Astrocyte (in vitro differentiated cells and primary cell): ENCODE data around the gene KCNJ3. TPM values are rescaled to one million over a fixed set of nuclear protein-coding genes. Genes with fewer than 3 reads are reported as not detected.

ENCODE experiments used
- DNase-seq: peaks from one replicate; pipeline ENCODE4 v3.0.0-alpha.2; 2010; ENCODE audit warnings: low read depth
- FAIRE-seq: peaks from 2 replicates; lab custom pipeline; 2011; peaks lifted over from hg19 to GRCh38; lab: Jason Lieb, UNC
- H2AFZ ChIP-seq: 2 replicates; pipeline ENCODE4 v1.6.0; 2012; ENCODE audit warnings: low read depth, low read length, inconsistent platforms
- H3K27ac ChIP-seq: 2 replicates; pipeline ENCODE4 v1.5.1; 2011; ENCODE audit warnings: low read depth, low read length, inconsistent platforms
- H3K27me3 ChIP-seq: 2 replicates; pipeline ENCODE4 v1.6.0; 2011; ENCODE audit warnings: low read length, inconsistent platforms; ENCODE audit not compliant: insufficient read depth
- H3K36me3 ChIP-seq: 2 replicates; pipeline ENCODE4 v1.5.1; 2011; ENCODE audit warnings: low read length, inconsistent platforms; ENCODE audit not compliant: insufficient read depth
- H3K4me1 ChIP-seq: 2 replicates; pipeline ENCODE4 v1.5.1; 2011; ENCODE audit warnings: low read length, inconsistent platforms; ENCODE audit not compliant: insufficient read depth
- H3K4me2 ChIP-seq: 2 replicates; pipeline ENCODE4 v1.6.0; 2012; ENCODE audit warnings: low read length, inconsistent platforms
- H3K4me3 ChIP-seq: 2 replicates; pipeline ENCODE4 v1.5.1; 2011; ENCODE audit warnings: low read depth, mild to moderate bottlenecking, low read length, inconsistent platforms; ENCODE audit not compliant: insufficient read depth
- H3K79me2 ChIP-seq: 2 replicates; pipeline ENCODE4 v1.6.0; 2012; ENCODE audit warnings: mild to moderate bottlenecking, low read length, inconsistent platforms; ENCODE audit not compliant: insufficient read depth
- H3K9ac ChIP-seq: 2 replicates; pipeline ENCODE4 v1.6.0; 2012; ENCODE audit warnings: mild to moderate bottlenecking, low read length, inconsistent platforms
- H3K9me3 ChIP-seq: 2 replicates; pipeline ENCODE4 v1.5.1; 2012; ENCODE audit warnings: low read depth, mild to moderate bottlenecking, low read length, inconsistent platforms; ENCODE audit not compliant: insufficient read depth
- H4K20me1 ChIP-seq: 2 replicates; pipeline ENCODE4 v1.6.0; 2012; ENCODE audit warnings: low read length, inconsistent platforms; ENCODE audit not compliant: insufficient read depth
- H3K27ac Mint-ChIP-seq: one replicate; pipeline ENCODE4 v1.8.0; 2021; ENCODE audit warnings: mild to moderate bottlenecking, mixed read lengths; ENCODE audit not compliant: unreplicated experiment
- H3K27me3 Mint-ChIP-seq: one replicate; pipeline ENCODE4 v1.8.0; 2021; ENCODE audit warnings: low read depth, mixed read lengths; ENCODE audit not compliant: unreplicated experiment
- H3K36me3 Mint-ChIP-seq: one replicate; pipeline ENCODE4 v1.8.0; 2021; ENCODE audit warnings: low read depth, mixed read lengths; ENCODE audit not compliant: unreplicated experiment
- H3K4me1 Mint-ChIP-seq: one replicate; pipeline ENCODE4 v1.8.0; 2021; ENCODE audit warnings: low read depth, mixed read lengths; ENCODE audit not compliant: unreplicated experiment
- H3K4me3 Mint-ChIP-seq: one replicate; pipeline ENCODE4 v1.8.0; 2021; ENCODE audit warnings: mild to moderate bottlenecking, moderate library complexity, mixed read lengths; ENCODE audit not compliant: unreplicated experiment
- H3K9me3 Mint-ChIP-seq: one replicate; pipeline ENCODE4 v1.8.0; 2021; ENCODE audit warnings: mild to moderate bottlenecking, mixed read lengths; ENCODE audit not compliant: unreplicated experiment
- CTCF ChIP-seq: IDR thresholded peaks from 2 replicates; pipeline ENCODE4 v1.5.1; 2011; ENCODE audit warnings: low read depth, mild to moderate bottlenecking, inconsistent platforms, low read length, moderate library complexity; ENCODE audit not compliant: insufficient read depth
- EZH2 ChIP-seq: IDR thresholded peaks from 2 replicates; pipeline ENCODE4 v1.6.1; 2012; ENCODE audit warnings: mild to moderate bottlenecking, low read length, inconsistent platforms; ENCODE audit not compliant: insufficient read depth
- total RNA-seq: library from RNA; stranded (reverse); gene quantifications from 2 replicates; pipeline ENCODE4 v1.2.1, GENCODE V29; 2021

KCNJ3 gene
- total RNA-seq, 1 donor from 2014 or later: not detected

DNA sequence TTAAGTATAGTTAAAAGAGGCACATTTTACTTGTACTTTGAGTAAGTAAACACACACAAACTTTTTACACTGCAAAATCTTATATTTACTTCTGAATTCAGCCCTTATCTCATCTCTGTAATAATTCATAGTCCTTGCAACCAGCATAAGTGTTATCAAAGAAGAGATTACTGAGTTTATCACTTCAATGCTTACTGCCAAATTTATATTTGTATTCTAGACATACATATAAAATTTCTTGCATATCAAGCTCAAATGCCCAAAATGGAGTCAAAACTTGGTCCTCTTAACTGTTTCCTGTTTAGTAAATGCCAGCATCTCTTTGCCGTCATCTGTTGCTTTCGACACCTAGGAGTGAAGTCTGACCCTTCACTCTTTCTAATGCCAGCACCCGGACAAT, 21.1 kb upstream of the KCNJ3 start:
- Mint-ChIP-seq H3K27ac (no peak overlapping the region), H3K27me3 (peaks cover 2% of the 10 kb centered on the region), H3K9me3 (no peaks in the 10 kb centered on the region), H3K36me3 (no peaks in the 10 kb centered on the region), H3K4me3 (no peak overlapping the region), H3K4me1 (no peaks in the 10 kb centered on the region)
- Histone ChIP-seq H3K4me2 (no peak overlapping the region), H3K4me3 (no peak overlapping the region), H3K79me2 (no peaks in the 10 kb centered on the region), H3K27ac (no peak overlapping the region), H3K9ac (no peak overlapping the region), H3K27me3 (no peaks in the 10 kb centered on the region), H3K4me1 (no peaks in the 10 kb centered on the region), H3K9me3 (no peaks in the 10 kb centered on the region), H3K36me3 (no peaks in the 10 kb centered on the region), H2AFZ (no peak overlapping the region), H4K20me1 (no peaks in the 10 kb centered on the region)
- TF ChIP-seq EZH2 (no peak), CTCF (no peak)
- FAIRE-seq (no peak), DNase-seq (no peak)

- FAIRE-seq: no peak
- Histone ChIP-seq H3K36me3 (no peaks in the 10 kb centered on the region), H3K27ac (no peak overlapping the region), H3K4me3 (no peak overlapping the region), H2AFZ (no peak overlapping the region), H3K4me2 (no peak overlapping the region), H3K27me3 (no peaks in the 10 kb centered on the region), H3K9me3 (no peaks in the 10 kb centered on the region), H4K20me1 (no peaks in the 10 kb centered on the region), H3K79me2 (no peaks in the 10 kb centered on the region), H3K4me1 (no peaks in the 10 kb centered on the region), H3K9ac (no peak overlapping the region)
- Mint-ChIP-seq H3K36me3 (no peaks in the 10 kb centered on the region), H3K9me3 (no peaks in the 10 kb centered on the region), H3K27me3 (peaks cover 2% of the 10 kb centered on the region), H3K27ac (no peak overlapping the region), H3K4me3 (no peak overlapping the region), H3K4me1 (peaks cover 3% of the 10 kb centered on the region)
- no peak for DNase-seq
- no peak for TF ChIP-seq EZH2
- TF ChIP-seq CTCF: no peak
These were observed 16.8 kb upstream of the KCNJ3 start for GRCh38 chr2:154681741-154682140.

DNA sequence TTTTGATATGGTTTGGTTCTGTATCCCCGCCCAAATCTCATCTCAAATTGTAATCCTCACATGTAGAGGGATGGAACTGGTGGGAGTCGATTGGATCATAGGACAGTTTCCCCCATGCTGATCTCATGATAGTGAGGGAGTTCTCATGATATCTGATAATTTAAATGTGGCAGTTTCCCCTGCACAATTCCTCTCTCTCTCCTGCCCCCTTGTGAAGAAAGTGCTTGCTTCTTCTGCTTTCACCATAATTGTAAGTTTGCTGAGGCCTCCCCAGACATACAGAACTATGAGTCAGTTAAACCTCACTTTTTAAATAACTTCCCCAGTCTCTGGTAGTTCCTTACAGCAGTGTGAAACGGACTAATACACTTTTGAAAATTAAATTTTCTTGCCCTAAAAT, 12.3 kb upstream of the KCNJ3 start:
- DNase-seq: no peak
- no peak for FAIRE-seq

More for the DNA sequence above, 12.3 kb upstream of the KCNJ3 start:
- Histone ChIP-seq H3K27ac (no peak overlapping the region), H3K36me3 (no peaks in the 10 kb centered on the region), H3K9ac (no peak overlapping the region), H3K4me3 (no peak overlapping the region), H3K79me2 (no peaks in the 10 kb centered on the region), H3K27me3 (no peaks in the 10 kb centered on the region), H3K9me3 (no peaks in the 10 kb centered on the region), H3K4me1 (no peaks in the 10 kb centered on the region), H4K20me1 (no peaks in the 10 kb centered on the region), H2AFZ (no peak overlapping the region), H3K4me2 (no peak overlapping the region)
- no peak overlapping the region for H3K4me3 Mint-ChIP-seq
- no peaks in the 10 kb centered on the region for H3K36me3 Mint-ChIP-seq
- peaks cover 3% of the 10 kb centered on the region for H3K27me3 Mint-ChIP-seq
- TF ChIP-seq EZH2 (no peak), CTCF (no peak)
- no peaks in the 10 kb centered on the region for H3K9me3 Mint-ChIP-seq
- H3K4me1 Mint-ChIP-seq: peaks cover 3% of the 10 kb centered on the region
- no peak overlapping the region for H3K27ac Mint-ChIP-seq
